Left ventricle myocardium superior (tissue), 1 donor: Measurements from ENCODE around the gene GRIFIN. TPM values are rescaled to one million over a fixed set of nuclear protein-coding genes. Genes with fewer than 3 reads are reported as not detected.

Experiments
- ATAC-seq: fragments of 200-7000 bp; cut with Tn5 transposase; one replicate; pipeline ENCODE4 v1.9.1; 2020; ENCODE audit warnings: mild to moderate bottlenecking, moderate library complexity
- DNase-seq: peaks from one replicate; pipeline ENCODE4 v3.0.0-alpha.2; 2020
- intact Hi-C: fragments of 100-400 bp; cut with micrococcal nuclease; formaldehyde crosslinking; loops from one replicate; pipeline ENCODE4 v1.11.0; 2022
- long read RNA-seq: library from polyadenylated mRNA; unstranded; transcript quantifications from one replicate; pipeline ENCODE4 v2.0.0, GENCODE V29; 2021
- total RNA-seq: library from RNA; stranded (reverse); fragmentation: NEBNext Ultra II Directional; extraction: Animal tissue kit (Norgen Biotek cat#: 25700); gene quantifications from one replicate; pipeline ENCODE4 v1.2.1, GENCODE V29; 2021
- donor health status: DM: no; HTN: yes; CAD: no; lungs with severe emphysema.

The GRIFIN gene
- not detected for total RNA-seq
- long read RNA-seq, result 0 reads

DNA sequence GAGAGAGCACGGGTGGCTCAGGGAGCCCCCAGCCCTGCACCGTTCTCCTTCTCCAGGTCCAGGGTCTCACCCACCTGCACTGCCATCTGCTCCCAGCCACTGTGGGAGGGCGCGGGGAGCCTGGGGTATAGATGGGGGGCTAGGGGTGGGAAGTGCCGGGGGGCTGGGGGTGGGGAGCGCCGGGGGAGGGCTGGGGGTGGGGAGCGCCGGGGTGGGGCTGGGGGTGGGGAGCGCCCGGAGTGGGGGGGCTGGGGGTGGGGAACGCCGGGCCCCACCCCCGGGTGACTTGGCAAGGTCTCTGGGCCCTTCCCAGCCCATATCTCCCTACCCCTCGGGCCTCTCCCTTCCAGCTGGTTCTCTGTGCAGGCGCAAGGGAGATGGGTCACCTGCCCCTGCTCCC is at the start of gene GRIFIN:
GRIFIN (minus strand) TSS at position 101 of the 400 bp plus-strand sequence; CDS start at position 86, 15 bp downstream.
- ATAC-seq (no peak), DNase-seq (no peak)
- intact Hi-C loops, result loop anchor here (10.0 kb wide), 1 partner anchor 89 kb away; no protein-coding TSS in a partner anchor

- intact Hi-C loops, result no loop called here
- no peak for ATAC-seq
- DNase-seq, result peak; percentile 33
Measured at GRCh38 chr7:2524808-2525657, 48.8 kb upstream of the GRIFIN start.

DNA sequence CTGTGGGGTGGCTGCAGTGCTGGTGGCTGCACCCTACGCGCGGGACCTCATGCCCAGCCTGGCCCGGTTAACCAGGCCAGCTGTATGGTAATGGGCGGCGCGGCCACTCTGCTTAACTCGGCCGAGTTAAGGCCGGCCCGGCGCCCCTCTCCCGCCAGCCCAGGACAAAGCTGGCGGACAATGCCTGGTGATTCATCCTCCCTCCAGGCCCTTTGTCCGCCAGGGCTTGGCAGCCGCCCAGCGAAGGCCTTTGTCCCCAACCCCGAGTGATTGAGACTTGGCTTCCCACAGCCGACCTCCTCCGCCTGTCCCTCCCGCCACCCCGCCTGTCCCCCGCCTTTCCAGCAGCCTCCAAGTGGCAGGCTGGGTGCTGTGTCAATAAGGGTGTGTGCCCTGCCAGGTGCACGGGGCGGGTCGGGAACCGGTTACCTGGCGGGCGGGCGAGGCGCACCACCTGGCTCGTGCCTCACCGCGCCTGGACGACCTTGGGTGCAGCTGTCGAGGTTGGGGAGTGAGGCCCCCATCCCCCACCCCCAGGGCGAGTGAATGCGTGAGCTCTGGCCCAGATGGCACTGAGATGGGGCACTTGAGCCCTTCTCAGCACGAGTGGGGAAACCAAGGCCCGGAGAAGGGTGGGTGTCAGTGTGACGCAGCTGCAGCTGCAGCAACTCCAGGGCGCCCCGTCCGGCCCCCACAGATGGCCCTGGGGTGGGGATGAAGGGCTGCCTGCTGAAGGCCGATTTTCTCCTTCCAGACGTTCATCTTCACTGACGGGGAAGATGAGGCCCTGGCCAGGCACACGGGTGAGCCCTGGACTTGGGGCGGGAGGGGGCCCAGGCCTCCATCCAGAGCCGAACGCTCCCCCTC is 48.0 kb upstream of the GRIFIN start:
- ATAC-seq, result peak; percentile 39
- intact Hi-C loops, result no loop called here
- DNase-seq, result peak; percentile 89

- no peak for ATAC-seq
- DNase-seq, result no peak
- intact Hi-C loops, result no loop called here
Measured at GRCh38 chr7:2523461-2523936, 47.3 kb upstream of the GRIFIN start.

DNA sequence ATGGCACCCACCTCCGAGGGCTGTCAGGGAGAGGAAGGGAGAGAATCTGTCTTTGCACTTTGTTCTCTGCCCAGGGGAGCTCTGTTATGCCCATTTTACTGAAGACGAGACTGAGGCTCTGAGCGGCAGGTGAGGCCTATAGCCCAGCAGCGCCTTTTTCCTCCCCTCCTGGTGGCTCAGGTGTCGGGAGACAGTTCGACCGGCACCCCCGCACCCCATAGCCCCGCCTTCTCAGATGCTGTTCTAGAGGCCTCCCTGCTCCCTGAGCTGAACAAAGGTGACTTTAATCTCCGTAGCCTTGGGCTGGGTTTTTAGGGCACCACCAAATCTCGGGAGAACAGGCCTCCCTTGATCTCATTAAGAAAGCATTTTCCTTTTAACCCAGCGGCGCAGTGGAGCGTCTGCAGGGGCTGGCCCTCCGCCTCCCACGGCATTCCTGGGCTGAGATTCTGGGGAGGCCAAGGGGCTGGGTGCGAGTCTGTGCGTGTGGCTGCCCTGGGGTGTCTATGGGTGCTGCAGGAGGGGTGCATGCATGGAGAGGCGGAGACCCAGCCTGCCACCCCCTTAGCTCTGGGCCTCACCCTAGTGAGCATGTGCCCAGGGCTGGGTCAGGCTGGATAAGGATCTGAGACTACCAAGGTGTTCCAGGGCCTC is 46.7 kb upstream of the GRIFIN start:
- DNase-seq (no peak), ATAC-seq (no peak)
- intact Hi-C loops, result no loop called here

DNA sequence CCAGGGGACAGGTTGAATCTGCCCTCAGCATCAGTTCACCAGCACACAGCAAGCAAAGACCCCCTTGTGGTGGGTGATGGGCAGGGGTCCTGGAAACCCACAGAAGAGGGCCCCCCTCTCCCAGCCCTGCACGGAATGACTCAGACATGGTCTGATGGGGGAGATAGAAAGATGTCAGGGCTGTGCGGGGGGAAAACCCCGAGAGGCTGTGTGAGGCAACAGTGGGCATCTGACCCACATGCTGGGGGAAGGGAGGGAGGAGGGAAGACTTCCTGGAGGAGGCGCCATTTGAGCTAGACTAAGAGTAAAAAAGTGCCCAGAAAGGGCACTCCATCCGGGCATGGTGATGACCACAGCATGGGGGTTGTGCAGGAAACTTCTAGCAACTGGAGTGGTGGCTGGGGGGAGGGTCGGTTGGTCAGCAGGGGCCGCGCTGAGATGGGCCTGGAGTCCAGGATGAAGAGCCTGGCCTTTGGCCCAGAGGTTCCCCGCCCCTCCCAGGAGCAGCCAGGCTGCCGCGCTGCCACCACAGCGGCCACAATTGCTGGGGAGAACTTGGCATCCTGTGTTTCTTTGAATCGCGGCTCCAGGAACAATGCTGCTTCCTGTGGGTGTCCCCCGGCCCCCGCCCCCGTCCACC is 45.9 kb upstream of the GRIFIN start:
- intact Hi-C loops, result no loop called here
- DNase-seq, result peak; percentile 68

DNA sequence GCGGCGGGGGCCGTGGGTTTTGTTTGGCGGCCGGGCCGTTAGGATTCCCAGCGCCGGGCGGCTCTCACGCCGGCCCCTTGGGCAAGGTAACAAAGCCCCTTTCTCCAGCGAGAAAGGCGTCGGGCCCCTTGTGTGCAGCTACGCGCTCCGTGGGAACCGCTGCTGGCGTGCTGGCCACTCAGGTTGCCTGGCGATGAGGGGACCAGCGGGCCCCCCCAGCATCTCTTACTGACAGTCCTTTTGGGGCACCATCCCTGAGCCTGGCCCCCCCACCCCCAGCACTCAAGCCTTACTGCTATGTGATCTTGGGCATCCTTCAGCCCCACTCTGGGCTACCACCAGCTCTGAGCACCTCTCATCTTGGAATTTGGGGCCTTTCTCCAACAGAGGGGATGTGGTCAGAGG is 45.1 kb upstream of the GRIFIN start:
- no peak for ATAC-seq
- intact Hi-C loops, result no loop called here
- DNase-seq, result no peak

More for the DNA sequence above, 45.9 kb upstream of the GRIFIN start:
- peak; percentile 1 for ATAC-seq

DNA sequence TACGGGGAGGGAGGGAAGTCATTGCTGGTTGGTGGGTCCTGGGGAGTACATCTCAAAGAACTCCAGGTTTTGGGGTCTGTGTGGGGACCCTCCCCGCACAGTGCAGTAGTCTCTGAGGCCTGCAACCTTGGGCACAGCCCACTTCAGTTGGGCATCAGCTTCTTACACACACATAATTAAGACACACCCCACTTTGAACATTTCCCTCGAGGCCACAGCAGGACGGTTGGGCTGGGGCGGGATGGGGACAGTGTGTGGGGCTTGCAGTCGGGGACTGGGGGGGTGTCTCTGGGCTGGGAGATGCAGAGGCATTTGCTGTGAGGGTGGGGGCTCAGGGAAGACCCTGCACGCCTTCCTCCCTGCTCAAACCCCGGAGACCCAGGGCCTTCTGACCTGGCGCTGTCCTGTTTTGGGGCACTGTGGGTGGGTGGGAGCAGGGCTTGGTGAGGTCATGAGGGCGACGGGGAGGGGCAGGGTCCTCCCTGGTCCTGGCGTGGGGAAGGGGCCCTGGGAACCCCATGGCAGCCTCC is 44.6 kb upstream of the GRIFIN start:
- no peak for ATAC-seq
- DNase-seq, result no peak
- intact Hi-C loops, result no loop called here

- intact Hi-C loops, result no loop called here
- ATAC-seq, result no peak
- no peak for DNase-seq
Measured at GRCh38 chr7:2520131-2520760, 44.0 kb upstream of the GRIFIN start.

- ATAC-seq (peak; percentile 90), DNase-seq (peak; percentile 95)
- intact Hi-C loops, result no loop called here
Measured at GRCh38 chr7:2519119-2519930, 43.1 kb upstream of the GRIFIN start, which contains the start of gene LFNG. TSS of gene LFNG (plus strand) at chr7:2519774. CDS start at chr7:2519862, 88 bp downstream.

- DNase-seq (peak; percentile 62), ATAC-seq (peak; percentile 11)
- intact Hi-C loops, result no loop called here
Measured at GRCh38 chr7:2518737-2519118, 42.5 kb upstream of the GRIFIN start.

DNA sequence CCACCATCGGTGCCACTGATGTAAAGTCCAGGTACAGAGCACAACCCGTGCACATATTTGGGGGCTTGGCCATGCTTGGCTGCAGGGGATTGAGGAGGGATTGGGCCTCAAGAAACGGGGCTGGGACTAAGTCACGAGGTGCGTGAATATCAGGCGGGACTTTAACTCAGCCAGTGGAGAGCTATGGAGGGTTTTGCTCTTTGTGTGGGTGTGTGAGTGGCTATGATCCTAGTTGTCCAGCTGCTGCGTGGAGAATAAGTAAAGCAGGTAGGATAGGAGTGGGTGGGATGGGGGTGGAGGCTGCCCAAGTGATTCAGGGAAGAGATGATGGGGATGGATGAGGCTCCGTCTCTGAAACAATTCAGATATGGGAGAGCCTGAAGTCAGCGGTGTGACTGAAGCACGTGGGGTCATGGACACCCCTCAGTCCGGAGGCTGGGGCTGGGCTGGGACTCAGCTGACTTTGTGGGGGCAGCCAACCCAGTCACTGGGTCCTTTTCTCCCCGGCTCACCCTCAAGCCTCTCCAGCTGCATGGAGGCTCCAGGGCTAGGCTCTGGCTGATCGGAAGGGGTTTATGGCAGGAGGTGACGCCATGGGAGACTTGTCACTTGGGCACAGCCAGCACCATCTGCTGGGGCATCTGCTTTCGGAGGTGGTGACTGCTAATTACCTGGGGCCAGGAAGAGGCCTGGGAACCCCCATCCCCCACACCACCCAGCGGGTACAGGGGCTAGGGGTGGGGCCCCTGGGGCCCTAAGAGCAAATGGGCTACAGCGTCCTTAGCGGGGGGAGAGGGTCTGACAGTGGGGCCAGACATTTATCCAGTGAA is 41.7 kb upstream of the GRIFIN start:
- intact Hi-C loops, result no loop called here
- DNase-seq (no peak), ATAC-seq (no peak)

DNA sequence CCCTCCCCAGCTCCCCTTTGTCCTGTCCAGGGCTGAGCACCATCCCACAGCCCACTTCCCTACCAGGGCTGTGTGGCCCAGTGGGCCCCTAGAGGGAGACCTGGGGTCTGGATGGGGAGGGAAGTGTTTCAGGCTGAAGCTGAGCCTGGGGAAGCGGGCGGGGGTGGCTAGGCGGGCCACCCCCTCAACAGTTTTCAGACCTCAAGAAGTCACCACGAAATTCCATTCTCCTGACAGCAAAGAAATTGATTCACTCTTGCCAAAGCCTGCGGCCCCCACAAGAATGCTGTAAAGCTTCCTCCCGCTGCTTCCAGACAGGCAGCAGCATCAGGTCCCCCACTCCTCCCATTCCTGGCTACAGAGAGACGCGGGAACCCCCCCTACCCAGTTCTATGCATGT is 40.8 kb upstream of the GRIFIN start:
- no peak for DNase-seq
- intact Hi-C loops, result no loop called here
- ATAC-seq, result no peak

DNA sequence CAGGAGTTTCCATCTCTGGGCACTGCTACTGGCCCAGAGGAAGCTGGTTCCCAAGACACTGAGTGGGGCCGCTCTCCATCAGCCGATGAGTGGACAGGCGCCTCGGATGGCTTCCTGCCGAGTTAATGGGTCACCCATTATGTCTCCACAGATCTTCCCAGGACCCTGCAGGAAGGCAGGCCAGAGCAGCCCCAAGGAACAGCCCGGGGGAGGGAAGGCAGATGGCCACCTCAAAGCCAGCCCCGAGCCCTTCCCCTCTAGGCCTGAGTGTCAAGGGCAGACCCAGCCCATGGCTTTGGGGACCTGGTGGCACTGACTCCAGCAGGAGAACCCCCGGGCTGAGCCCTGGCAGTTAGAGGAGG is 40.0 kb upstream of the GRIFIN start:
- intact Hi-C loops, result no loop called here
- DNase-seq (no peak), ATAC-seq (no peak)

- intact Hi-C loops, result no loop called here
- ATAC-seq (no peak), DNase-seq (no peak)
Measured at GRCh38 chr7:2515424-2516193, 39.4 kb upstream of the GRIFIN start.
